ENCODE results near the gene LHFPL5. TPM values are rescaled to one million over a fixed set of nuclear protein-coding genes. Genes with fewer than 3 reads are reported as not detected.

The LHFPL5 gene
- total RNA-seq, 1 experiment from 2014 or later, result 0.71 TPM

DNA sequence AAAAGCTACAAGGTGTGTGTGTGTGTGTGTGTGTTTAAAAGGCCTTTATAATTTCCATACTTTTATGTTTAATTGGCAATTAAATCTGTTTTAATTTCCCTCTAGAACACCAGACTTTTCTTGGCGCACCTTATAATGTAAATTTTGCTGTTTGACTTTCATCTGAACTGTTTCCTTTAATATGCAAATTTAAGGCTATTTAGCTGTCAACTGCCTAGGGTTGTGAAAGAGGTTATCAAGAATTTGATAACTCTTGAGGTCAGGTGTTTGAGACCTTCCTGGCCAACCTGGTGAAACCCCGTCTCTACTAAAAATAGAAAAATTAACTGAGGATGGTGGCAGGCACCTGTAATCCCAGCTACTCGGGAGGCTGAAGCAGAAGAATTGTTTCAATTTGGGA lies 4.0 kb upstream of the LHFPL5 start:
- Histone ChIP-seq H4K20me1 (ENCODE audit: insufficient read depth) (no peaks in the 10 kb centered on the region), H3K4me3 (replicated peaks in 1 of 2; ENCODE audit: low read depth in 1 of 2, low read length in 2 of 2) (no peak overlapping the region), H3K4me2 (ENCODE audit: low read length) (no peak overlapping the region), H2AFZ (ENCODE audit: low read depth, low read length, poor library complexity, severe bottlenecking) (no peak overlapping the region), H3K9me3 (ENCODE audit: control insufficient read depth in 1 of 2, insufficient read depth in 1 of 2, low read depth in 1 of 2, low read length in 2 of 2) (no peaks in the 10 kb centered on the region), H3K36me3 (ENCODE audit: control insufficient read depth in 1 of 2, insufficient read depth in 2 of 2, low read length in 2 of 2) (no peaks in the 10 kb centered on the region), H3K9ac (ENCODE audit: low read length) (no peak overlapping the region), H3K4me1 (ENCODE audit: control insufficient read depth in 1 of 2, insufficient read depth in 2 of 2, low read length in 2 of 2) (peaks cover 0 to 6% of the 10 kb centered on the region in 2 experiments; a peak in 1 of 4 replicates), H3K9me2 (ENCODE audit: insufficient read depth) (no peaks in the 10 kb centered on the region), H3K27ac (ENCODE audit: low read depth, low read length) (no peak overlapping the region), H3K79me2 (ENCODE audit: insufficient read depth, low read length) (no peaks in the 10 kb centered on the region), H3K27me3 (ENCODE audit: insufficient read depth, low read length) (no peaks in the 10 kb centered on the region)
- TF ChIP-seq FOSL1 (IDR thresholded peaks at IDR 0.05; ENCODE audit: low read depth), result no peak
- no peak for TF ChIP-seq EZH2phosphoT487 (IDR thresholded peaks at IDR 0.05; ENCODE audit: borderline replicate concordance)
- TF ChIP-seq, protein P1, sequence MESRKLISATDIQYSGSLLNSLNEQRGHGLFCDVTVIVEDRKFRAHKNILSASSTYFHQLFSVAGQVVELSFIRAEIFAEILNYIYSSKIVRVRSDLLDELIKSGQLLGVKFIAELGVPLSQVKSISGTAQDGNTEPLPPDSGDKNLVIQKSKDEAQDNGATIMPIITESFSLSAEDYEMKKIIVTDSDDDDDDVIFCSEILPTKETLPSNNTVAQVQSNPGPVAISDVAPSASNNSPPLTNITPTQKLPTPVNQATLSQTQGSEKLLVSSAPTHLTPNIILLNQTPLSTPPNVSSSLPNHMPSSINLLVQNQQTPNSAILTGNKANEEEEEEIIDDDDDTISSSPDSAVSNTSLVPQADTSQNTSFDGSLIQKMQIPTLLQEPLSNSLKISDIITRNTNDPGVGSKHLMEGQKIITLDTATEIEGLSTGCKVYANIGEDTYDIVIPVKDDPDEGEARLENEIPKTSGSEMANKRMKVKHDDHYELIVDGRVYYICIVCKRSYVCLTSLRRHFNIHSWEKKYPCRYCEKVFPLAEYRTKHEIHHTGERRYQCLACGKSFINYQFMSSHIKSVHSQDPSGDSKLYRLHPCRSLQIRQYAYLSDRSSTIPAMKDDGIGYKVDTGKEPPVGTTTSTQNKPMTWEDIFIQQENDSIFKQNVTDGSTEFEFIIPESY (IDR thresholded peaks at IDR 0.05; ENCODE audit: extremely low read depth, insufficient replicate concordance, low read length), result no peak
- TF ChIP-seq CEBPB (IDR thresholded peaks at IDR 0.05; ENCODE audit: low read depth), result no peak
- TF ChIP-seq REST (IDR thresholded peaks at IDR 0.05; ENCODE audit: low read depth), result no peak
- TF ChIP-seq MAX (IDR thresholded peaks at IDR 0.05), result no peak
- ChIA-PET CTCF (no interaction called here), POLR2A (no interaction called here), RAD21 (ENCODE audit: low non-redundant PET in 1 of 2, low total read pairs in 2 of 2, uncharacterized antibody in 2 of 2, unreplicated experiment in 2 of 2) (no interaction called here)
- DNase-seq (ENCODE audit: low read depth, low spot score), result no peak
- no TSS peak for BruUV-seq (replicated peaks)
- no peak for ATAC-seq
- intact Hi-C loops (cut with micrococcal nuclease), result no loop called here
